Uterus (tissue), 4 donors: ENCODE results near the gene COL26A1. TPM values are rescaled to one million over a fixed set of nuclear protein-coding genes. Genes with fewer than 3 reads are reported as not detected.
"Not testable (repeated sequence)": the region's sequence is repeated elsewhere in the genome, so short reads cannot be mapped to it uniquely, and the experiment has no call there.

Experiments used
- DNase-seq, 2 donors: peaks; one replicate each; pipeline ENCODE4 v3.0.0-alpha.2; 2019 to 2020
- H3K27ac ChIP-seq, 2 donors: fragments of 200-600 bp; sonication (generic); 1 replicate in 1 of 2; 2 replicates in 1 of 2; pipeline ENCODE4 v1.5.1; 2016 to 2018
- H3K27me3 ChIP-seq, 2 donors: fragments of 200-600 bp; sonication (generic); one replicate each; pipeline ENCODE4 v1.5.1; 2018 to 2019; ENCODE audit warnings: control low read depth in 1 of 2
- H3K36me3 ChIP-seq, 2 donors: fragments of 200-600 bp; sonication (generic); one replicate each; pipeline ENCODE4 v1.5.1; 2019; ENCODE audit warnings: control low read depth in 1 of 2
- H3K4me1 ChIP-seq, 2 donors: fragments of 200-600 bp; sonication (generic); one replicate each; pipeline ENCODE4 v1.5.1; 2018 to 2019; ENCODE audit warnings: control low read depth in 1 of 2
- H3K4me3 ChIP-seq, 2 donors: fragments of 200-600 bp; sonication (generic); 1 replicate in 1 of 2; 2 replicates in 1 of 2; pipeline ENCODE4 v1.5.1; 2018 to 2019; ENCODE audit warnings: mild to moderate bottlenecking in 1 of 2
- H3K9me3 ChIP-seq, 2 donors: fragments of 200-600 bp; sonication (generic); one replicate each; pipeline ENCODE4 v1.5.1; 2019; ENCODE audit warnings: control low read depth in 1 of 2
- POLR2A ChIP-seq, 2 donors: fragments of 450-650 bp; IDR thresholded peaks; one replicate each; pipeline ENCODE4 v1.6.1; 2016; ENCODE audit warnings: antibody characterized with exemption in 2 of 2, mild to moderate bottlenecking in 1 of 2, moderate library complexity in 1 of 2
- intact Hi-C: fragments of 100-400 bp; cut with DNase I; formaldehyde crosslinking; loops from one replicate; pipeline ENCODE4 v1.15.1; 2023; ENCODE audit warnings: low total_unique reads
- total RNA-seq, 4 donors: library from RNA; depleted of rRNA in 3 of 4; stranded (reverse); fragments of >200 nt in 3 of 4; gene quantifications; one replicate each; pipeline versions ENCODE4 v1.1.0 to v1.2.4, GENCODE V29; 2014 to 2023
- TF ChIP-seq, protein P1 (sequence below), 4 experiments: fragments of 200-600 bp in 2 of 4; fragments of 450-650 bp in 2 of 4; sonication (generic) in 2 of 4; IDR thresholded peaks; one replicate each; pipeline ENCODE4 v1.5.1; 2016 to 2019; ENCODE audit warnings: antibody characterized with exemption in 4 of 4, mild to moderate bottlenecking in 2 of 4, moderate library complexity in 1 of 4
- donor health status: DM: yes; HTN: yes; CAD: no.

The COL26A1 gene
- total RNA-seq, 4 donors from 2014 or later: 0.30 to 11.8 TPM; not detected in 2

DNA sequence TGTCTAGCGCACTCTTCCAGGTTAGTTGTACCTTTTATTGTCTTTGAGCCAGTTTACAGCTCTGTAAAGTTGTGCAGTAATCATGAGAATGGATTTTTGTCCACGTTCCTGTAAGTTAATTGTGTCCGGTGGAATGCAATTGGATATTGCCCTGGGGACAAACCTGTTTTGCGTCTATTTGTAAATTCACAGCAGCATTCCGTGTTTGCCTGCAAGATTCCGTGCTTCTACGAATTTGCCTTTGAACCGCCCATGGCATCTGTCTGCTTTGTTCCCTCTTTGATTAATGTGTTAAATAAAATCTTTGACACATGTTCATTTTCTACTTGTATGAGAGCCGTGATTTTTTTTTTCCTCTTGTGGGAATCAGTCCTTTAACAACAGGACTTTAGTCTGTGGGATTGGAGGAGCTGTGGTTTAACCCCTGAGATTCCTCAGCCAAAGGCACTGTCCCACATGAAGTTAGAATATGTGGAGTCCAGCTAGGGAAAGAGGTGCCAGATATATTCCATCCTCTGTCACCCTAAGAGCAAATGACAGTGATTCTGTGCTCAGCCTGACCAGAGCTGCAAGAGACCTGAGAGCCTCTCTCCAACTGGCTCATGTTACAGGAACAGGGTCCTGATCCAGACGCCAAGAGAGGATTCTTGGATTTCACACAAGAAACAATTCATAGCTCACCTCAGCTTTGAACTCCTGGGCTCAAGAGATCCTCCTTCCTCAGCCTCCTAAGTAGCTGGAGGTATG is 126.3 kb downstream of the COL26A1 start:
- H3K27me3 ChIP-seq: no peaks in the 10 kb centered on the region
- H3K27ac ChIP-seq: no peak overlapping the region
- no peak for TF ChIP-seq POLR2A (IDR thresholded peaks at IDR 0.05)
- TF ChIP-seq, protein P1, sequence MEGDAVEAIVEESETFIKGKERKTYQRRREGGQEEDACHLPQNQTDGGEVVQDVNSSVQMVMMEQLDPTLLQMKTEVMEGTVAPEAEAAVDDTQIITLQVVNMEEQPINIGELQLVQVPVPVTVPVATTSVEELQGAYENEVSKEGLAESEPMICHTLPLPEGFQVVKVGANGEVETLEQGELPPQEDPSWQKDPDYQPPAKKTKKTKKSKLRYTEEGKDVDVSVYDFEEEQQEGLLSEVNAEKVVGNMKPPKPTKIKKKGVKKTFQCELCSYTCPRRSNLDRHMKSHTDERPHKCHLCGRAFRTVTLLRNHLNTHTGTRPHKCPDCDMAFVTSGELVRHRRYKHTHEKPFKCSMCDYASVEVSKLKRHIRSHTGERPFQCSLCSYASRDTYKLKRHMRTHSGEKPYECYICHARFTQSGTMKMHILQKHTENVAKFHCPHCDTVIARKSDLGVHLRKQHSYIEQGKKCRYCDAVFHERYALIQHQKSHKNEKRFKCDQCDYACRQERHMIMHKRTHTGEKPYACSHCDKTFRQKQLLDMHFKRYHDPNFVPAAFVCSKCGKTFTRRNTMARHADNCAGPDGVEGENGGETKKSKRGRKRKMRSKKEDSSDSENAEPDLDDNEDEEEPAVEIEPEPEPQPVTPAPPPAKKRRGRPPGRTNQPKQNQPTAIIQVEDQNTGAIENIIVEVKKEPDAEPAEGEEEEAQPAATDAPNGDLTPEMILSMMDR (IDR thresholded peaks at IDR 0.05): no peak
- no peaks in the 10 kb centered on the region for H3K9me3 ChIP-seq
- no peaks in the 10 kb centered on the region for H3K36me3 ChIP-seq
- H3K4me1 ChIP-seq: no peaks in the 10 kb centered on the region
- no peak for DNase-seq
- no peak overlapping the region for H3K4me3 ChIP-seq
- intact Hi-C loops: no loop called here

- intact Hi-C loops, H3K27me3 ChIP-seq, DNase-seq, H3K9me3 ChIP-seq, H3K36me3 ChIP-seq, H3K4me1 ChIP-seq, H3K4me3 ChIP-seq, H3K27ac ChIP-seq: not testable (repeated sequence)
Observed at GRCh38 chr7:101490439-101490838, 127.8 kb downstream of the COL26A1 start.

DNA sequence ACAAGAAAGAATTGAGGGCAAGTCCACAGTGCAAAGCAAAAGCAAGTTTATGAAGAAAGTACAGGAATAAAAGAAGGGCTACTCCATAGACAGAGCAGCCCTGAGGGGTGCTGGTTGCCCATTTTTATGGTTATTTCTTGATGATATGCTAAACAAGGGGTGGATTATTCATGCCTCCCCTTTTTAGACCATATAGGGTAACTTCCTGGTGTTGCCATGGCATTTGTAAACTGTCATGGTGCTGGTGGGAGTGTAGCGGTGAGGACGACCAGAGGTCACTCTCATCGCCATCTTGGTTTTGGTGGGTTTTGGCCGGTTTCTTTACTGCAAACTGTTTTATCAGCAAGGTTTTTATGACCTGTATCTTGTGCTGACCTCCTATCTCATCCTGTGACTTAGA is 128.8 kb downstream of the COL26A1 start:
- intact Hi-C loops, H3K4me3 ChIP-seq, H3K4me1 ChIP-seq, H3K36me3 ChIP-seq, DNase-seq, H3K27me3 ChIP-seq, H3K27ac ChIP-seq, H3K9me3 ChIP-seq: not testable (repeated sequence)

DNA sequence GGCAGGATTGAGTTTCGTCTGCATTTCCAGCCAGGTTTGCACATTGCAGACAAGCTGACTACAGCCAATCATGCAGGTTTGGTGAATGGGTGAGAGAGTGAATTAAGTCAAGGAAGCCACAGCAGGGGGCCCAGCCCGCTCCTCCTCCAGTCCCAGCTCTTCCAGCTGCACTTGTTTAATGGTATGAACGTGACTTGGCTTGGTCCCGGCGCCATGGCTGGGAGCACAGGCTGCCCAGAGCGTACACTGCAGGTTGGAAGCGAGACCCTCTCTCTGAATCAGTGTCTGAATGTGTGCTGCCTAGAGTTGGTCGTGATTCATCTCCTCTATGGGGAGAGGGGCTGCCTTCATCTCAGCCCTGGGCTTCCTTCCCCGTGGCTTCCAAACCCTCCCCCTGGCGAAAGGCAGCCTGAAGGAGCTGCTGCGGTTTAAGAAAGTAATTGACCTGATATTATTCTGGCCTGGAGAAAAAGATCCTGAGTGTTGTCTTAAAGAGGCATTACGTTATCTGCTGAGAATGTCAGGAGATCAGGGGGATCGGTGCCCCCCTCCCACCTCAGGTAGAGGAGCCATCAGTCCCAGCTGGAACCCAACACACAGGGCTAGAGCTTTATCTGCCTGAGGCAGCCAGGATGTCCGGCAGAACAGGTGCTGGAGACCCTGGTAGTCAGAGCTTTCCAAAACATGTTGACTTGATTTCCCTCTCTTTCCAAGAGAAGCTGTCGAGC is 132.1 kb downstream of the COL26A1 start:
- intact Hi-C loops: no loop called here
- no peak for TF ChIP-seq POLR2A (IDR thresholded peaks at IDR 0.05)
- TF ChIP-seq, protein P1 (IDR thresholded peaks at IDR 0.05): no peak
- no peaks in the 10 kb centered on the region for H3K9me3 ChIP-seq
- no peaks in the 10 kb centered on the region for H3K36me3 ChIP-seq
- H3K4me3 ChIP-seq: no peak overlapping the region
- no peak for DNase-seq
- H3K27me3 ChIP-seq: no peaks in the 10 kb centered on the region
- no peak overlapping the region for H3K27ac ChIP-seq
- no peaks in the 10 kb centered on the region for H3K4me1 ChIP-seq

DNA sequence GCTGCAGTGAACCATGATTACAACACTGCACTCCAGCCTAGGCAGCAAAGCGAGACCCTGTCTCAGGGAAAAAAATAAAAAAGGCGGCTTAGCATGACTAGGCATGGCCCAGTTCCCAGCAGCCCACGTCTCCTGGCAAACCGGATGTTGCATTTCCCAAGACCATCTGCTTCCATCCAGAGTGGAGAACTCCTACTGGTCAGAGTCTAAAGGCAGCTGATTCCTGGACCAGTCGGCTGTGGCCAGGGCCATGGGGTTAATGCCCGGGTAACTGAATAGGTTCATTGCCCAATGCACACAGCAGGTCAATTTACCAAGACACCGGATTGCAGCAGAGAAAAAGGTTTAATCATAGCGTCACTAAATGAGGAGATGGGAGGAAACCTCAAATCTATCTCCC is 133.3 kb downstream of the COL26A1 start:
- Histone ChIP-seq H3K4me1 (no peaks in the 10 kb centered on the region), H3K27ac (no peak overlapping the region), H3K9me3 (no peaks in the 10 kb centered on the region), H3K27me3 (no peaks in the 10 kb centered on the region), H3K36me3 (no peaks in the 10 kb centered on the region), H3K4me3 (no peak overlapping the region)
- no peak for DNase-seq
- no peak for TF ChIP-seq POLR2A (IDR thresholded peaks at IDR 0.05)
- TF ChIP-seq, protein P1 (IDR thresholded peaks at IDR 0.05): no peak
- intact Hi-C loops: no loop called here

DNA sequence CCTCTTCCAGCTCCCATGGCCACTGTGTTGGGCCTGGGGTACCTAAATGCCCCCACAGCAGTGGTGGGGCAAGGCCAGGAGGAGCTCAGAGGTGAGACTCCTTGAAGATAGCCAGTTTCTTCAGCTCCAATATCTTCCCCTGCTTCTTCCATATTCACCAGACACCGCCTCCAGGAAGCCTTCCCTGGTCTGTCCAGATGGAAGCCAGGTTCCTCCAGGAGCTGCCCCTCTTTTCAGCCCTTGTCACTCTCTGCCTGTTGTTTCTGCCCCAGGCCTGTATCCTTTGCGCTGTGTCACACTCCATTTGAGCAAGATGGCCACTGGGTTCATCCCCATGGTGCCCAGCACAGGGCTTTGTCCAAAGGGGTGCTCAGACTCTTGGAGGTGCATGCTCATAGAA is 138.7 kb downstream of the COL26A1 start:
- no peaks in the 10 kb centered on the region for H3K27me3 ChIP-seq
- no peaks in the 10 kb centered on the region for H3K36me3 ChIP-seq
- no peaks in the 10 kb centered on the region for H3K9me3 ChIP-seq
- no peak for TF ChIP-seq POLR2A (IDR thresholded peaks at IDR 0.05)
- TF ChIP-seq, protein P1 (IDR thresholded peaks at IDR 0.05): no peak
- no peaks in the 10 kb centered on the region for H3K4me1 ChIP-seq
- DNase-seq: no peak
- intact Hi-C loops: no loop called here
- no peak overlapping the region for H3K27ac ChIP-seq
- H3K4me3 ChIP-seq: no peak overlapping the region
